Smooth muscle cell of the pulmonary artery (primary cell): ENCODE data around the gene ABCC8. TPM values are rescaled to one million over a fixed set of nuclear protein-coding genes. Genes with fewer than 3 reads are reported as not detected.

Source experiments
- total RNA-seq: library from RNA; depleted of rRNA; stranded (reverse); fragments of >200 nt; gene quantifications from 2 replicates; pipeline ENCODE4 v1.2.3, GENCODE V29; 2014

Gene ABCC8
- not detected in 2 replicates for total RNA-seq

GRCh38 chr11:17476317-17477083 lies at the start of gene ABCC8:
TSS of gene ABCC8 (minus strand) at chr11:17476845. CDS start at chr11:17476776, 69 bp downstream.

DNA sequence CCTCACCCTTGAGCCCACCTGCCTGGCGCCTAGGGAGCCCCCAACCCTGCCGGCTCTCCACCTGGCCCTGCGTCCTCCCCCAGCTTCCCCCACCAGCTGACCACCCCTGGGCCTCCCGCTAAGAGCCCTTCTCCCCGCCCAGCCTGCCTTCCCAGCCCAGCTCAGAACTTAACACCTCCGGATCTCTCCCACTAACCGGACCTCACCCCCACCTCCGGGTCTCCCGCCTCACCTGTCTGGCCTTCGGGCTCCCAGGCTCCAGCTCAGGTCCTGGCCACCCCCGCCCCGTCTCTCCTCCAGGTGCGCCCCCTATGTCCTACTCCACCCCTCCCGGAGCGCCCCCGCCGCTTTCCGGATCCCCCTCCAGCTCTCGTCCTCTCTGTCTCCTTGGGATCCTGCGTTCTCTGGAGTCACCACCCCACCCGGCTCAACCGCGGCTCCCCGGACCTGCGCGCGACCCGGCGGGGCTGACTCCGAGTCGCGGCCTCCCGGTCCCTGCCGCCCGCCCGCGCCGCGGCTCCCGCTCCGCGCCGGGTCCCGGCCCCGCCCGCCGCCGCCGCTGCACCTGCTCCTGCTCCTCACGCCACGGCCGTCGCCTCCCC lies 87.9 kb downstream of the ABCC8 start, which contains the start of gene KCNJ11:
TSS of gene KCNJ11 (minus strand) at position 51 of the 602 bp plus-strand sequence. CDS start 568 bp downstream, outside the sequence.

GRCh38 chr11:17351510-17352176 lies 125.0 kb downstream of the ABCC8 start, which contains the start of gene NCR3LG1:
TSS of gene NCR3LG1 (plus strand) at chr11:17351800. CDS start at chr11:17351970, 170 bp downstream.

Other genes with a start within 250 kb of the ABCC8 start
- 110 and 149 TPM in 2 replicates for gene NUCB2, start 200.1 kb downstream of the ABCC8 start, total RNA-seq
- gene NCR3LG1, start 125.0 kb downstream of the ABCC8 start, total RNA-seq: 3.5 and 8.4 TPM in 2 replicates
- 0.07 TPM in 1 of 2 replicates, not detected in the other for gene KCNJ11, start 88.2 kb downstream of the ABCC8 start, total RNA-seq
- not detected in 2 replicates for gene USH1C, start 67.6 kb upstream of the ABCC8 start, total RNA-seq
- not detected in 2 replicates for gene OTOG, start 70.4 kb upstream of the ABCC8 start, total RNA-seq
- gene MYOD1, start 242.7 kb upstream of the ABCC8 start, total RNA-seq: not detected in 2 replicates